Measurements from ENCODE around the gene TSPO2. TPM values are rescaled to one million over a fixed set of nuclear protein-coding genes. Genes with fewer than 3 reads are reported as not detected.

The TSPO2 gene
- total and polyA plus RNA-seq, 2 of the 13 experiments (the other 11 are each of a cell fraction or from before 2014, with no cell fraction given) = 0.55 TPM; not detected in 1

DNA sequence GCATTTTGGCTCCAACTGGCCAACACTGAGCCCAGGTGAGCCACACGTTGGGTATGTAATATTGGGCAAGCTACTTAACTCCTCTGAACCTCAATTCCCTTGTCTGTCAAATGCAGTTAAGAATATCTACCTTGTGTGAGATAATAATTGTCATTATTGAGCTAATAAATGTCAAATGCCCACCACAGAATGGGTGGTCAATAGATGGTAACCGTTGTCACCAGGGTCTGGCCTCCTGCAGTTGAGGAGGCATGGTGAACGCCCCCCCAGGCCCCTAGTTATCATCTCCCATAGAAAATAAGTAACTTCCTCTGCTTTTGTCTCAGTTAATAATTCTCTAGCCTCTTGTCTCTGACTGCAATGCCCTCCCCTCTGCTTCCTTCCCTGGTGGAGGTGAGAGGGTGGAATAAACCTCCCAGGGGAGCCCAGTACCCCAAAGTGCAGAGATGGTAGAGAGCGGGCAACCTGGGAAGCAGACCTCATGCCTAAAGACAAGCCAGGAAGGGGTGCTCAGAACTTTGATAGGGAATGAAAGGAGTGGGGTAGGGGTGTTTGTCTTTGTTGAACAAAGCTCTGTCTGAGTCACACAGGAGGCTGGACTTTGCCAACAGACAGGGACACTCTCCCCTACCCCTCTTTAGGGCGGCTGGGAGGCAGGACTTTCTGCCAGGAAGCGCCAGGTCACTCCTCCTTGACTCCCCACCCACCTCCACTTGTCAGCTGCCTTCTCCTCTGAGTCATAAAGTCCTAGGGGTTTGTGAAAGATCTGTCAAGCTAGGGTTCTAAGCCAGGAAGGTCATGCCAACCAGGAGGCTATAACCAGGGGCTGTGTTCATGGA, 1.9 kb upstream of the TSPO2 start (continued):
- TF ChIP-seq MXI1 (IDR thresholded peaks at IDR 0.05; ENCODE audit: borderline replicate concordance, low read depth, low read length) (peak; percentile 78; the same call in 1 of the 3 replicates), ZNF530 (CRISPR knock-in tag; IDR thresholded peaks at IDR 0.05; ENCODE audit: low read depth) (no peak), ZNF205 (CRISPR knock-in tag; IDR thresholded peaks at IDR 0.05) (no peak; the same call in 1 of the 2 replicates), ZGPAT (CRISPR knock-in tag; IDR thresholded peaks at IDR 0.05) (peak; percentile 84), ISL2 (CRISPR knock-in tag; IDR thresholded peaks at IDR 0.05) (peak; percentile 48; the same call in 1 of the 2 replicates), ZNF512 (CRISPR knock-in tag; IDR thresholded peaks at IDR 0.05) (no peak), ZNF333 (CRISPR knock-in tag; IDR thresholded peaks at IDR 0.05; ENCODE audit: borderline replicate concordance) (0 out of 2 replicates have a peak, but pooled peaks have one; percentile 50), LBX2 (CRISPR knock-in tag; IDR thresholded peaks at IDR 0.05; ENCODE audit: borderline replicate concordance) (no peak), ZNF816 (CRISPR knock-in tag; IDR thresholded peaks at IDR 0.05; ENCODE audit: borderline replicate concordance) (peak; percentile 56; the same call in 1 of the 2 replicates), ZNF121 (CRISPR knock-in tag; IDR thresholded peaks at IDR 0.05) (no peak), ZFP41 (CRISPR knock-in tag; IDR thresholded peaks at IDR 0.05; ENCODE audit: borderline replicate concordance) (no peak; the same call in 1 of the 2 replicates), TOPORS (CRISPR knock-in tag; IDR thresholded peaks at IDR 0.05) (no peak), ELF1 (CRISPR knock-in tag; IDR thresholded peaks at IDR 0.05) (no peak; the same call in 1 of the 2 replicates), SP1 (IDR thresholded peaks at IDR 0.05) (no peak), SP1 (CRISPR knock-in tag; IDR thresholded peaks at IDR 0.05) (peak; percentile 46; the same call in 1 of the 2 replicates), HMG20B (CRISPR knock-in tag; conservative IDR thresholded peaks at IDR 0.05) (no peak), LRRFIP1 (CRISPR knock-in tag; conservative IDR thresholded peaks at IDR 0.05) (no peak), ZNF17 (CRISPR knock-in tag; IDR thresholded peaks at IDR 0.05) (no peak), ZNF766 (CRISPR knock-in tag; IDR thresholded peaks at IDR 0.05; ENCODE audit: borderline replicate concordance) (peak; percentile 95), HMG20A (CRISPR knock-in tag; IDR thresholded peaks at IDR 0.05; ENCODE audit: borderline replicate concordance) (peak; percentile 56; the same call in 1 of the 2 replicates), KLF12 (CRISPR knock-in tag; IDR thresholded peaks at IDR 0.05; ENCODE audit: borderline replicate concordance) (0 out of 2 replicates have a peak, but pooled peaks have one; percentile 42), NR2F2 (IDR thresholded peaks at IDR 0.05; ENCODE audit: borderline replicate concordance, low read depth) (0 out of 2 replicates have a peak, but pooled peaks have one; percentile 10), WIZ (CRISPR knock-in tag; IDR thresholded peaks at IDR 0.05) (no peak), ZNF510 (CRISPR knock-in tag; IDR thresholded peaks at IDR 0.05; ENCODE audit: low read depth) (no peak), ZNF546 (CRISPR knock-in tag; conservative IDR thresholded peaks at IDR 0.05) (no peak)

Data from HepG2 (cell line).